Fibroblast of lung (primary cell): ENCODE results near the gene PPP1R16B. TPM values are rescaled to one million over a fixed set of nuclear protein-coding genes. Genes with fewer than 3 reads are reported as not detected.

ENCODE experiments used
- DNase-seq, 2 donors: peaks; one replicate each; pipeline versions ENCODE4 v3.0.0 to v3.0.0-alpha.2; 2010; ENCODE audit warnings: low read depth in 2 of 2
- H2AFZ ChIP-seq: 2 replicates; pipeline ENCODE4 v1.5.1; 2012; ENCODE audit warnings: low read length, control low read depth, inconsistent platforms
- H3K27ac ChIP-seq: 2 replicates; pipeline ENCODE4 v1.5.1; 2011; ENCODE audit warnings: low read length, control low read depth; ENCODE audit not compliant: insufficient read depth
- H3K27me3 ChIP-seq: 2 replicates; pipeline ENCODE4 v1.5.1; 2011; ENCODE audit warnings: mild to moderate bottlenecking, low read length; ENCODE audit not compliant: control insufficient read depth, insufficient read depth
- H3K36me3 ChIP-seq: 2 replicates; pipeline ENCODE4 v1.5.1; 2011; ENCODE audit warnings: low read length; ENCODE audit not compliant: control insufficient read depth, insufficient read depth
- H3K4me1 ChIP-seq: 2 replicates; pipeline ENCODE4 v1.5.1; 2011; ENCODE audit warnings: low read length; ENCODE audit not compliant: control insufficient read depth, insufficient read depth; ENCODE audit errors: extremely low read depth
- H3K4me2 ChIP-seq: 2 replicates; pipeline ENCODE4 v1.5.1; 2011; ENCODE audit warnings: low read length, control low read depth; ENCODE audit not compliant: insufficient read depth; ENCODE audit errors: extremely low read depth
- H3K4me3 ChIP-seq, 4 experiments: fragments of 200-600 bp in 1 of 4; sonication (generic) in 1 of 4; replicated peaks in 1 of 4; 2 replicates each; pipeline ENCODE4 v1.5.1; 2011 to 2016; ENCODE audit warnings: low read length in 4 of 4, low read depth in 3 of 4, mild to moderate bottlenecking in 3 of 4, control low read depth in 2 of 4, inconsistent platforms in 1 of 4, mixed read lengths in 1 of 4; ENCODE audit not compliant: insufficient read depth in 1 of 4; ENCODE audit errors: control extremely low read depth in 1 of 4
- H3K79me2 ChIP-seq: 2 replicates; pipeline ENCODE4 v1.5.1; 2012; ENCODE audit warnings: mild to moderate bottlenecking, low read length, inconsistent platforms; ENCODE audit not compliant: control insufficient read depth, insufficient read depth
- H3K9ac ChIP-seq: 2 replicates; pipeline ENCODE4 v1.5.1; 2011; ENCODE audit warnings: mild to moderate bottlenecking, low read length, control low read depth; ENCODE audit not compliant: insufficient read depth
- H3K9me3 ChIP-seq: 2 replicates; pipeline ENCODE4 v1.5.1; 2012; ENCODE audit warnings: low read depth, low read length; ENCODE audit not compliant: control insufficient read depth, insufficient read depth
- H4K20me1 ChIP-seq: 2 replicates; pipeline ENCODE4 v1.5.1; 2011; ENCODE audit warnings: low read length; ENCODE audit not compliant: control insufficient read depth, insufficient read depth; ENCODE audit errors: extremely low read depth
- EZH2 ChIP-seq: IDR thresholded peaks from 2 replicates; pipeline ENCODE4 v1.5.1; 2012; ENCODE audit warnings: low read length, control low read depth, mild to moderate bottlenecking; ENCODE audit errors: missing control alignments
- polyA plus RNA-seq, 2 donors: library from polyadenylated mRNA; depleted of rRNA in 1 of 2; stranded (reverse) in 1 of 2; unstranded in 1 of 2; fragments of >200 nt; gene quantifications; 2 replicates each; pipeline ENCODE4 v1.2.1, GENCODE V29; 2011 to 2012; ENCODE audit warnings: missing spikeins in 1 of 2
- total RNA-seq: library from RNA; depleted of rRNA; stranded (reverse); fragments of >200 nt; gene quantifications from 2 replicates; pipeline ENCODE4 v1.2.1, GENCODE V29; 2014
- TF ChIP-seq, protein P1 (sequence below), 2 donors: IDR thresholded peaks in 1 of 2; conservative IDR thresholded peaks in 1 of 2; 1 replicate in 1 of 2; 2 replicates in 1 of 2; pipeline ENCODE4 v1.5.1; 2011 to 2012; ENCODE audit warnings: low read length in 2 of 2, control low read depth in 1 of 2, inconsistent platforms in 1 of 2, low read depth in 1 of 2, mild to moderate bottlenecking in 1 of 2

PPP1R16B gene
- total and polyA plus RNA-seq, 2 donors (not counting 1 experiment from before 2014, with no cell fraction given) = under 0.01 TPM; not detected in 1

DNA sequence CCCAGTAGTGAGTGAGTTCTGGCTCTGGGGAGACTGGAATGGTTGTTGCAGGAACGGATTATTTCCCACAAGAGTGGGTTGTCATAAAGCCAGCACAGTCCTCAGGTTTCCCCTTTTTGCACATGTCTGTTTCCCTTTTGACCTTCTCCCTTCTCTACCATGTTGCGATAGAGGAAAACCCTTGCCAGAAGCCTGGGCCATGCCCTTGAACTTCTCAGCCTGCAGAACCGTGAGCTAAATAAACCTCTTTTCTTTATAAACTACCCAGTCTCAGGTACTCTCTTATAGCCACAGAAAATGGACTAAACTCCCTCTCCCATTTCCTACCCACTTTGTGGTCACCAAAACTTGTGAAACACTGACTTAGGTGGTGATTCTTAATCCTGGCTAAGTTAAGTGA lies 7.2 kb upstream of the PPP1R16B start:
- Histone ChIP-seq H3K9me3 (no peaks in the 10 kb centered on the region), H3K27ac (no peak overlapping the region), H3K9ac (no peak overlapping the region), H3K4me2 (no peak overlapping the region), H2AFZ (no peak overlapping the region), H4K20me1 (no peaks in the 10 kb centered on the region), H3K27me3 (no peaks in the 10 kb centered on the region), H3K4me3 (no peak overlapping the region), H3K4me1 (no peaks in the 10 kb centered on the region), H3K79me2 (no peaks in the 10 kb centered on the region), H3K36me3 (no peaks in the 10 kb centered on the region)
- TF ChIP-seq, protein P1, sequence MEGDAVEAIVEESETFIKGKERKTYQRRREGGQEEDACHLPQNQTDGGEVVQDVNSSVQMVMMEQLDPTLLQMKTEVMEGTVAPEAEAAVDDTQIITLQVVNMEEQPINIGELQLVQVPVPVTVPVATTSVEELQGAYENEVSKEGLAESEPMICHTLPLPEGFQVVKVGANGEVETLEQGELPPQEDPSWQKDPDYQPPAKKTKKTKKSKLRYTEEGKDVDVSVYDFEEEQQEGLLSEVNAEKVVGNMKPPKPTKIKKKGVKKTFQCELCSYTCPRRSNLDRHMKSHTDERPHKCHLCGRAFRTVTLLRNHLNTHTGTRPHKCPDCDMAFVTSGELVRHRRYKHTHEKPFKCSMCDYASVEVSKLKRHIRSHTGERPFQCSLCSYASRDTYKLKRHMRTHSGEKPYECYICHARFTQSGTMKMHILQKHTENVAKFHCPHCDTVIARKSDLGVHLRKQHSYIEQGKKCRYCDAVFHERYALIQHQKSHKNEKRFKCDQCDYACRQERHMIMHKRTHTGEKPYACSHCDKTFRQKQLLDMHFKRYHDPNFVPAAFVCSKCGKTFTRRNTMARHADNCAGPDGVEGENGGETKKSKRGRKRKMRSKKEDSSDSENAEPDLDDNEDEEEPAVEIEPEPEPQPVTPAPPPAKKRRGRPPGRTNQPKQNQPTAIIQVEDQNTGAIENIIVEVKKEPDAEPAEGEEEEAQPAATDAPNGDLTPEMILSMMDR (conservative IDR thresholded peaks at IDR 0.05 in 1 of 2, IDR thresholded peaks at IDR 0.05 in 1 of 2; ENCODE audit: low read depth in 1 of 2, low read length in 2 of 2) = no peak
- TF ChIP-seq EZH2 = no peak
- DNase-seq = no peak

DNA sequence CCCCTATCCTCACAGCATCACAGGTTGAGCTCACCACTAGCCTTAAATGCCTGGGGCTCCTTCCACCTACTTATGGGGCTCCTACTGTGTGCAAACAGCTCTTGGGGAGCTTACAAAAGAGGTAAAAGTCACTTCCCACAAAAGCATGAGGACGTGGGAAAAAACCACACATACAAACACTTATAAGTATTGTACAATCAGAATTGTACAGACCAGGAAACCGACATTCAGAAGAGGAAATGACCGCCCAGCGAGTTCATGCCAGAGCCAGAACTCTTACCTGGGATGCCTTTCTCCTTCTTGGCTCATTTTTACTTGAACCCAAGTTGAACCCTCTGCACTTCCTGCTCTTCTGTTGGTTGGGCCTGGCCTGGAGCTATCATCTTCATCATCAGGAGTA lies 6.3 kb upstream of the PPP1R16B start:
- Histone ChIP-seq H2AFZ (no peak overlapping the region), H3K9ac (no peak overlapping the region), H3K9me3 (no peaks in the 10 kb centered on the region), H3K27ac (no peak overlapping the region), H3K4me1 (no peaks in the 10 kb centered on the region), H3K27me3 (peaks cover under 1% of the 10 kb centered on the region), H3K36me3 (no peaks in the 10 kb centered on the region), H3K79me2 (no peaks in the 10 kb centered on the region), H4K20me1 (no peaks in the 10 kb centered on the region), H3K4me2 (no peak overlapping the region), H3K4me3 (no peak overlapping the region)
- no peak for TF ChIP-seq EZH2
- TF ChIP-seq, protein P1 (conservative IDR thresholded peaks at IDR 0.05 in 1 of 2, IDR thresholded peaks at IDR 0.05 in 1 of 2; ENCODE audit: low read depth in 1 of 2, low read length in 2 of 2) = no peak
- no peak for DNase-seq

DNA sequence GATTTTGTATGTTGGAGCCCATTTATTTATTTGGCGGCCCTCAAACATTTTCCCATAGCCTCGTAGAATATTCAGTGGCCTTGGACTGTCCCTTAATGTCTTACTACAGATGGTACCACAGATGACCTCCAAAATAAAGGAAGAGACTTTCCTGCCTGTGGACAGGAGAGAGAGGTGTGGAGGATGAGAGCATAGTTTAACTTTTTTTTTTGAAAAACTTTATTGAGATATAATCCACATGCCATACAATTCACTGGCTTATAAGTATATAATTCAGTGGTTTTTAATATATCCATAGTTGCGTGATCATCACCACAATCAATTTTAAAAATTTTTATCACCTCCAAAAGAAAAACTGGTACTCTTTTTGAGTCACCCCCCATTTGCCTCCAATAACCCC lies 4.6 kb upstream of the PPP1R16B start:
- no peak overlapping the region for H3K9ac ChIP-seq
- H3K36me3 ChIP-seq = no peaks in the 10 kb centered on the region
- no peak for DNase-seq
- no peak overlapping the region for H3K27ac ChIP-seq
- no peaks in the 10 kb centered on the region for H3K79me2 ChIP-seq
- H3K27me3 ChIP-seq = peaks cover 16% of the 10 kb centered on the region
- H4K20me1 ChIP-seq = no peaks in the 10 kb centered on the region
- no peak overlapping the region for H2AFZ ChIP-seq
- no peaks in the 10 kb centered on the region for H3K4me1 ChIP-seq
- TF ChIP-seq, protein P1 (conservative IDR thresholded peaks at IDR 0.05 in 1 of 2, IDR thresholded peaks at IDR 0.05 in 1 of 2; ENCODE audit: low read depth in 1 of 2, low read length in 2 of 2) = no peak
- TF ChIP-seq EZH2 = no peak
- no peak overlapping the region for H3K4me2 ChIP-seq
- no peaks in the 10 kb centered on the region for H3K9me3 ChIP-seq
- no peak overlapping the region for H3K4me3 ChIP-seq
